Measurements from ENCODE around the gene SHANK1. TPM values are rescaled to one million over a fixed set of nuclear protein-coding genes. Genes with fewer than 3 reads are reported as not detected.

Gene SHANK1
- total RNA-seq, 1 donor from 2014 or later: 14.0 TPM

GRCh38 chr19:50677636-50678035 lies 42.0 kb downstream of the SHANK1 start:
- Mint-ChIP-seq H3K27me3 (ENCODE audit: low read depth) (peaks cover 83% of the 10 kb centered on the region), H3K36me3 (no peaks in the 10 kb centered on the region), H3K9me3 (no peaks in the 10 kb centered on the region), H3K4me1 (no peaks in the 10 kb centered on the region), H3K27ac (no peak overlapping the region), H3K4me3 (no peak overlapping the region)
- TF ChIP-seq, protein P1, sequence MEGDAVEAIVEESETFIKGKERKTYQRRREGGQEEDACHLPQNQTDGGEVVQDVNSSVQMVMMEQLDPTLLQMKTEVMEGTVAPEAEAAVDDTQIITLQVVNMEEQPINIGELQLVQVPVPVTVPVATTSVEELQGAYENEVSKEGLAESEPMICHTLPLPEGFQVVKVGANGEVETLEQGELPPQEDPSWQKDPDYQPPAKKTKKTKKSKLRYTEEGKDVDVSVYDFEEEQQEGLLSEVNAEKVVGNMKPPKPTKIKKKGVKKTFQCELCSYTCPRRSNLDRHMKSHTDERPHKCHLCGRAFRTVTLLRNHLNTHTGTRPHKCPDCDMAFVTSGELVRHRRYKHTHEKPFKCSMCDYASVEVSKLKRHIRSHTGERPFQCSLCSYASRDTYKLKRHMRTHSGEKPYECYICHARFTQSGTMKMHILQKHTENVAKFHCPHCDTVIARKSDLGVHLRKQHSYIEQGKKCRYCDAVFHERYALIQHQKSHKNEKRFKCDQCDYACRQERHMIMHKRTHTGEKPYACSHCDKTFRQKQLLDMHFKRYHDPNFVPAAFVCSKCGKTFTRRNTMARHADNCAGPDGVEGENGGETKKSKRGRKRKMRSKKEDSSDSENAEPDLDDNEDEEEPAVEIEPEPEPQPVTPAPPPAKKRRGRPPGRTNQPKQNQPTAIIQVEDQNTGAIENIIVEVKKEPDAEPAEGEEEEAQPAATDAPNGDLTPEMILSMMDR (IDR thresholded peaks at IDR 0.05; ENCODE audit: unreplicated experiment): no peak
- DNase-seq (ENCODE audit: low spot score in 2 of 2, unreplicated experiment in 2 of 2): no peak

- H3K27me3 Mint-ChIP-seq (ENCODE audit: low read depth): peaks cover 83% of the 10 kb centered on the region
- TF ChIP-seq, protein P1 (IDR thresholded peaks at IDR 0.05; ENCODE audit: unreplicated experiment): no peak
- no peak for DNase-seq (ENCODE audit: low spot score in 2 of 2, unreplicated experiment in 2 of 2)
- H3K9me3 Mint-ChIP-seq: no peaks in the 10 kb centered on the region
- no peaks in the 10 kb centered on the region for H3K4me1 Mint-ChIP-seq
- no peak overlapping the region for H3K4me3 Mint-ChIP-seq
- no peak overlapping the region for H3K27ac Mint-ChIP-seq
- no peaks in the 10 kb centered on the region for H3K36me3 Mint-ChIP-seq
Measured at GRCh38 chr19:50676625-50677197, 42.9 kb downstream of the SHANK1 start.

DNA sequence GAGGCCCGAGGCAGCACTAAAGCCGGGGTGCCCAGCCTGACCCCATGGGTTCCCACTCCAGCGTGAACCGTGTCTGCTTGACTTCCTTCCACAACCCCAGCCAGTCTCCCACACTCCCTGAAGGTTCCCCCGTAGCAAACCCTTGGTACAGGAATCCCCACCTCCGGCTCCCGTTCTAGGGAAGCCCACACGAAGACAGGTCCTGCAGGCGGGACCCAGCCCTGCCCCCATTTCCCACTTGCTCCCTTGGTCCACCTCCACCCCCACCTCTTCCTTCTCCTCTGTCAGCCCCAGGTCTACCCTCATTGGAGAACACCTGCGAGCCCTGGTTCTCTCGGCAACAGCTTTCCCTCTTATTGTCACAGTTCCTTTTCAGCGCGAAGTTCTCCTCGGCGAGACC lies 46.5 kb downstream of the SHANK1 start:
- TF ChIP-seq, protein P1 (IDR thresholded peaks at IDR 0.05; ENCODE audit: unreplicated experiment): no peak
- DNase-seq (ENCODE audit: low spot score in 2 of 2, unreplicated experiment in 2 of 2): no peak
- Mint-ChIP-seq H3K9me3 (no peaks in the 10 kb centered on the region), H3K4me3 (no peak overlapping the region), H3K36me3 (no peaks in the 10 kb centered on the region), H3K27ac (no peak overlapping the region), H3K4me1 (no peaks in the 10 kb centered on the region), H3K27me3 (ENCODE audit: low read depth) (peaks cover 83% of the 10 kb centered on the region)

DNA sequence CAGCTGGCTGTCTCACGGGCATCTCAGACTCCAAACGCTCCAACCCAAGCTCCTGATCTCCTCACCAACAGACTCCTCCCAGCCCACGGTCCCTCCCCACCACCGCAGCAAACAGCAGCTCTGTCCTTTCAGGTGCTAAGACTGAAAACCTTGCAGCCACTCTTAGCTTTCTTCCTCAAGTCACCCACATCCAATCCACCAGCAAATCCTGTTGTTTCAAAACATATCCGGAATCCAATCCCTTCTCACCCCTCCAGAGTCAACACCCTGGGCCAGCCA lies 49.6 kb downstream of the SHANK1 start:
- no peaks in the 10 kb centered on the region for H3K9me3 Mint-ChIP-seq
- H3K4me3 Mint-ChIP-seq: no peak overlapping the region
- no peaks in the 10 kb centered on the region for H3K4me1 Mint-ChIP-seq
- H3K36me3 Mint-ChIP-seq: no peaks in the 10 kb centered on the region
- H3K27me3 Mint-ChIP-seq (ENCODE audit: low read depth): peaks cover 77% of the 10 kb centered on the region
- H3K27ac Mint-ChIP-seq: no peak overlapping the region
- no peak for DNase-seq (ENCODE audit: low spot score in 2 of 2, unreplicated experiment in 2 of 2)
- TF ChIP-seq, protein P1 (IDR thresholded peaks at IDR 0.05; ENCODE audit: unreplicated experiment): no peak

GRCh38 chr19:50669302-50670101 lies 50.1 kb downstream of the SHANK1 start:
- no peaks in the 10 kb centered on the region for H3K9me3 Mint-ChIP-seq
- H3K27me3 Mint-ChIP-seq (ENCODE audit: low read depth): peaks cover 81% of the 10 kb centered on the region
- no peaks in the 10 kb centered on the region for H3K4me1 Mint-ChIP-seq
- DNase-seq (ENCODE audit: low spot score in 2 of 2, unreplicated experiment in 2 of 2): no peak
- TF ChIP-seq, protein P1 (IDR thresholded peaks at IDR 0.05; ENCODE audit: unreplicated experiment): peak; percentile 94
- H3K36me3 Mint-ChIP-seq: no peaks in the 10 kb centered on the region
- H3K4me3 Mint-ChIP-seq: no peak overlapping the region
- no peak overlapping the region for H3K27ac Mint-ChIP-seq
